GM19372 (cell line): ENCODE results near the gene GRIP2.

Experiments
- ATAC-seq: cut with Tn5 transposase; IDR thresholded peaks from one replicate; pipeline ENCODE4 v1.9.1; 2021; ENCODE audit warnings: mild to moderate bottlenecking, low read depth, moderate library complexity; ENCODE audit not compliant: unreplicated experiment

The GRIP2 gene

GRCh38 chr3:14562121-14562890 is 22.2 kb upstream of the GRIP2 start:
- ATAC-seq, result no peak

GRCh38 chr3:14561051-14561960 is 21.2 kb upstream of the GRIP2 start:
- no peak for ATAC-seq

DNA sequence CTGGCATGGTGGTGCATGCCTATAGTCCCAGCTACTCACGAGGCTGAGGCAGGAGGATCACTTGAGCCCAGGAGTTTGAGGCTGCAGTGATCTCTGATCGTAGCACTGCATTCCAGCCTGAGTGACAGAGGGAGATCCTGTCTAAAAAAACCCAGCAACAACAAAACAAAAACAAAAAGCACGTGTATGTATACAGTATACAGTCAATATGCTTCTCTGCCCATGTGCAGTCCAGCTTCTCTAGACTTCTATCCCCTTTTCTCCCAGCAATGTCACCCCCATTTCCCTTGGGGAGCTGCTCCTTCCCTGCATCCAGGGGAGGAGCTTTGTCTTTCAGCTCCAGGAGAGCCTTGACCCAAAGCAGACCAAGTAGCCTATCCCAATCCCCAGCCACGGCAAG is 20.0 kb upstream of the GRIP2 start:
- no peak for ATAC-seq

DNA sequence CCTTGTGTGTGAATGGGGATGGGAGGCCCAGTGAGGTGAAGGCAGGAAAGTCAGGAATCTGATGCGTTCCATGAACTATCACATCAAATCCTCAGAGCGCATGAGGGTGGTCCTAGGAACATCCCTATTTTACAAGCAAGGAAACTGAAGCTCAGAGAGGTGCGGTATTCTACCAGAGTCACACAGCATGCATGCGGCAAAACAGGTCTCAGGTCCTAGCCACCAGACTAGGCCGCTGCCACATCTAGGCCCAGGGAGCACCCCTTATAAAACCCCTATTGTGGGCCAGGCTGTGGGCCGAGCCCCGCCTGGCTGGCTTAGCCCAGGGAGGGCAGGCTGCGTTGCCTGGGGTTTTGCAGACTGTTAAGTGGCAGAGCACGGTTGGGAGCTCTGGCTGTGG is 17.9 kb upstream of the GRIP2 start:
- no peak for ATAC-seq

GRCh38 chr3:14555835-14556234 is 15.7 kb upstream of the GRIP2 start:
- ATAC-seq, result no peak

- ATAC-seq, result no peak
Measured at GRCh38 chr3:14554715-14555114, 14.6 kb upstream of the GRIP2 start.

- no peak for ATAC-seq
Measured at GRCh38 chr3:14553871-14554270, 13.7 kb upstream of the GRIP2 start.

GRCh38 chr3:14552717-14553116 is 12.6 kb upstream of the GRIP2 start:
- ATAC-seq, result no peak

- no peak for ATAC-seq
Measured at GRCh38 chr3:14552041-14552648, 12.0 kb upstream of the GRIP2 start.

- no peak for ATAC-seq
Measured at GRCh38 chr3:14550651-14551611, 10.8 kb upstream of the GRIP2 start.

- no peak for ATAC-seq
Measured at GRCh38 chr3:14550181-14550580, 10.0 kb upstream of the GRIP2 start.

GRCh38 chr3:14549256-14549919 is 9.2 kb upstream of the GRIP2 start:
- no peak for ATAC-seq

- ATAC-seq, result no peak
Measured at GRCh38 chr3:14548321-14548729, 8.2 kb upstream of the GRIP2 start.

- ATAC-seq, result no peak
Measured at GRCh38 chr3:14547693-14548092, 7.6 kb upstream of the GRIP2 start.

DNA sequence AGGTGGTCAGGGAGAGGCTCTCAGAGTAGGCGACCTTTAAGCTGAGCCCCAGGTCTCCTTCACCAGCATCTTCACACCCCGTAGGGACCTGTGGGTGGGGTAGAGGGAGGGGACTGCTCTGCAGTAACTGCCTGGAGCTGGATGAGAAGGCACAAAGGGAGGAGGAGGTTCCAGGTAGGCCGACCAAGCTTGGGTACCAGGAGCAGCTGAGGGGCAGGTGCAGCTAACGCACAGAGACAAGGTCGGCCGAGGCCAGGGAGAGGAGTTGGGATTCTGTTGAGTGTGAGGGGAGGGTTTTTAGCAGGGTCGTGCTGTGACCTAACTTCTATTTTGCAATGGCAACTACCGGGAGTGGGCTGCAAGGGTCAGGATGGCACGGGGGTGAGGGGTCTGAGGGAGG is 5.9 kb upstream of the GRIP2 start:
- no peak for ATAC-seq

DNA sequence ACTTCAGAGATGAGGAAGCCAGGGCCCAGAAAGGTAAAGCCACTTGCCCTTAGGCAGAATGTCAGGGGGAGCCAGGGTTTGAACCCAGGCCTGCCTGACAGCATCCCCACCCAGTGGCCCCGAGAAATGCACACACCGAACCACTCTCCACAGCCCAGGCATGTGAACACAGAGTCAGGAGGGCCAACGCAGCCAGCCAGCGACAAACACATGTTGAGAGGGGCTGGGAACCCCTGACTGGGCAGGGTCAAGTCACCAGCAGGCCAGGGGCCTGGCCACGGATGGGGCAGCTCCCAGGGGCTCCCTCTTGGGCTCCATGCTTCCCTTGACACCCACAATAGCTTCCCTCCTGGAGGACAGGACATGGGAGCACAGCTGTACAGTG is 5.1 kb upstream of the GRIP2 start:
- ATAC-seq, result no peak

DNA sequence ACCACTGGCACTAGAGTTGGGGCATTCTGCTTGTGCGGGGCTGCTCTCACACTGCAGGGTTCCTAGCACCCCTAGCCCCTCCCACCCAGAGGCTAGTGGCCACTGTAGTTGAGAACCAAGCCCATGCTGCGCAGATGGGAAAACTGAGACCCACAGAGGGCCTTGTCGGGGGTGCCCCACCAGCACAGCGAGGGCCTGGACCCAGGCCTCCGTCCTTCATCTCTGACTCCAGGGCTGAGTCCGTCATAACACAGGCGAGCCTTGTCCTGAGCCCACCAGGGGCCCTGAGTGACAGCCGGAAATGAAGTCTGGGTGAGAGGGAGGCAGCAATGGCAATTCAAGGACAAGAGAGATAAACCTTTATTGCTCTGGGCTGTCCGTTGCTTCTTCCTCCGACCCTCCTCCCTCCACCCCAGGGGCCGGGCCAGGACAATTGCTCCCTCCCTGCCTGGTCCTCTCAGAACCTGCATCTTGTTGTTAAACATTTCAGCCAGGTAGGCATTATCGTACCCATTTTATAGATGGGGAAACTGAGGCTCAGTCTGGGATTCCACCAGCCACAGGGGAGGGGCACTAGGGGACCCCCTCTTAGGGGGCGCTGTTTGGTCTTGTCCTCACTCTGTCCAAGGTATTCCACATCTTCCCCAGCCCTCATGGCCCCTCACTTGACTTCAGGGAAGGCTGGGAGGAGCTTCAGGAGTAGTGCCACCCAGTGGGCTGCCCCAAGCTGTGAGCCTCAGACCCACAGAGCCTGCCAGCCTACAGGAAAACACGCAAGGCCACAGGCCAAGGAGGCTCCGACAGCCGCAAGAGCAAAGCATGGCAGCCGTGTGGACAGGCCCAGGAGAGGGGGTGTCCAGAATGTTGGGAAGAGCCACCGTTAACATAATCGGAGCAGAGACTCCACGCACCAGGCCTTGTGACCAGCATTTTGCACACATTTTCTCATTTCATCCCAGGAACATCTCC is 4.4 kb upstream of the GRIP2 start:
- no peak for ATAC-seq

GRCh38 chr3:14543446-14543845 is 3.3 kb upstream of the GRIP2 start:
- ATAC-seq, result no peak

- ATAC-seq, result no peak
Measured at GRCh38 chr3:14542656-14543055, 2.5 kb upstream of the GRIP2 start.
